HAP-1 (cell line): Measurements from ENCODE around the gene PRDX1.
A peak's percentile ranks its signal among the peaks of the same experiment; 100 is the strongest.

Experiments used
- DNase-seq, 2 experiments: peaks; one replicate each; pipeline ENCODE4 v3.0.0-alpha.2; 2016 to 2020; ENCODE audit warnings: low spot score in 2 of 2
- H3K27me3 ChIP-seq: fragments of 250-450 bp; sonication (Bioruptor Pico); 2 replicates; pipeline ENCODE4 v1.5.1; 2020; ENCODE audit warnings: low read depth, mild to moderate bottlenecking, moderate library complexity
- H3K36me3 ChIP-seq: fragments of 250-450 bp; sonication (Bioruptor Pico); replicated peaks from 2 replicates; pipeline ENCODE4 v1.5.1; 2020; ENCODE audit warnings: mild to moderate bottlenecking
- H3K4me1 ChIP-seq: fragments of 250-450 bp; sonication (Bioruptor Pico); 2 replicates; pipeline ENCODE4 v1.5.1; 2020; ENCODE audit warnings: mild to moderate bottlenecking
- H3K4me3 ChIP-seq: fragments of 250-450 bp; sonication (Bioruptor Pico); 2 replicates; pipeline ENCODE4 v1.5.1; 2020; ENCODE audit warnings: mild to moderate bottlenecking, moderate library complexity
- H3K9me3 ChIP-seq: fragments of 250-450 bp; sonication (Bioruptor Pico); 2 replicates; pipeline ENCODE4 v1.5.1; 2020; ENCODE audit warnings: mild to moderate bottlenecking, moderate library complexity
- in situ Hi-C: fragments of 300-500 bp; cut with MboI; formaldehyde crosslinking; loops from 3 replicates; pipeline ENCODE4 v1.14.3; 2020; ENCODE audit warnings: low sequenced_read_pairs, inconsistent platforms, mixed read lengths

Gene PRDX1

GRCh38 chr1:45550401-45551351 is 29.0 kb upstream of the PRDX1 start, which contains the start of gene AKR1A1:
Gene AKR1A1, plus strand, starts transcription at chr1:45550826. Its CDS starts 10,969 bp downstream, at chr1:45561795.
- H3K4me1 ChIP-seq: peaks cover 19% of the 10 kb centered on the region
- peaks cover 36% of the 10 kb centered on the region for H3K36me3 ChIP-seq
- in situ Hi-C loops: no loop called here
- no peaks in the 10 kb centered on the region for H3K27me3 ChIP-seq
- H3K9me3 ChIP-seq: no peaks in the 10 kb centered on the region
- peak; percentile 89 to 95 for DNase-seq
- H3K4me3 ChIP-seq: peak within 1 kb of the TSS; percentile 71

- Histone ChIP-seq H3K36me3 (no peaks in the 10 kb centered on the region), H3K9me3 (no peaks in the 10 kb centered on the region), H3K27me3 (no peaks in the 10 kb centered on the region), H3K4me3 (no peak overlapping the region), H3K4me1 (peaks cover 10% of the 10 kb centered on the region)
- in situ Hi-C loops: no loop called here
- no peak for DNase-seq
Measured at GRCh38 chr1:45545553-45546310, 24.0 kb upstream of the PRDX1 start.

DNA sequence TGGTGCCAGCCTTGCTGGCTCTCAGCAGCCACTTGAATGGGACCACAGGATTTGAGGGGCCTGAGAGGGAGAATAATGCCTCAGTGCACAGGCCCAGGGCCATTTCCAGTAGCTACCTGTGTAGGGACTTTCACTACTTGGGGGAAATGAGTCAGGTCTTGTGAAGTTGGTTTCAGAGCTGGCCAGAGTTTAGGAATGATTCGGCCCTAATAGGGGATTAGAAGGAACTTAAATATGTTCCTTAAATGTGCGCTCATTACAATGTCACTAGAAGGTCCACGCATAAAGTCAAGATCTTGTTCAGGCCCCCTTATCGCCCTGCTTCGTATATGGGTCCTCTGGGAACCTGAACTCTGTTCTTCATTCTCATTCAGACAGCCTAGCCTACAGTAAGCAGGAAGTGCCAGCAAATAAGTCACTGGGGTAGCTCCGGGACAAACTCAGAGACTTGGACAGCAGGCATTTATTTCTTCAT is 23.4 kb upstream of the PRDX1 start:
- in situ Hi-C loops: no loop called here
- no peak for DNase-seq
- Histone ChIP-seq H3K4me1 (peaks cover 5% of the 10 kb centered on the region; the same call in 1 of the 2 replicates), H3K36me3 (no peaks in the 10 kb centered on the region), H3K27me3 (no peaks in the 10 kb centered on the region), H3K4me3 (no peak overlapping the region), H3K9me3 (no peaks in the 10 kb centered on the region)

DNA sequence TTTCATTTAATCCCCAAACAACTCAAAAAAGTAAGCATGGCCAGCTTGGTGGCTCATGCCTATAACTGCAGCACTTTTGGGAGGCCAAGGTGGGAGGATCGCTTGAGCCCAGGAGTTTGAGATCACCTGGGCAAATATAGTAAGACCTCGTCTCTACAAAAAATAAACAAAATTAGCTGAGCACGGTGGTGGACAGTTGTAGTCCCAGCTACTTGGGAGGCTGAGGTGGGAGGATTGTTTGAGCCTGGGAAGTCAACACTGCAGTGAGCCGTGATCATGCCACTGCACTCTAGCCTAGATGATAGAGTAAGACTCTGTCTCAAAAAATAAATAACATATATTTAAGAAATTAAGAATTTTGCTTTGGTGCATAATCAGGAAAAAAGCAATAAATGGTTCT is 22.8 kb upstream of the PRDX1 start:
- H3K9me3 ChIP-seq: no peaks in the 10 kb centered on the region

GRCh38 chr1:45543581-45544417 is 22.1 kb upstream of the PRDX1 start:
- Histone ChIP-seq H3K4me1 (peaks cover 3% of the 10 kb centered on the region; the same call in 1 of the 2 replicates), H3K4me3 (no peak overlapping the region), H3K9me3 (no peaks in the 10 kb centered on the region), H3K27me3 (no peaks in the 10 kb centered on the region), H3K36me3 (no peaks in the 10 kb centered on the region)
- in situ Hi-C loops: no loop called here
- DNase-seq: no peak

More for the DNA sequence above, 22.8 kb upstream of the PRDX1 start:
- peaks cover 3% of the 10 kb centered on the region; the same call in 1 of the 2 replicates for H3K4me1 ChIP-seq
- DNase-seq: no peak
- H3K4me3 ChIP-seq: no peak overlapping the region
- H3K27me3 ChIP-seq: no peaks in the 10 kb centered on the region
- in situ Hi-C loops: no loop called here
- no peaks in the 10 kb centered on the region for H3K36me3 ChIP-seq

DNA sequence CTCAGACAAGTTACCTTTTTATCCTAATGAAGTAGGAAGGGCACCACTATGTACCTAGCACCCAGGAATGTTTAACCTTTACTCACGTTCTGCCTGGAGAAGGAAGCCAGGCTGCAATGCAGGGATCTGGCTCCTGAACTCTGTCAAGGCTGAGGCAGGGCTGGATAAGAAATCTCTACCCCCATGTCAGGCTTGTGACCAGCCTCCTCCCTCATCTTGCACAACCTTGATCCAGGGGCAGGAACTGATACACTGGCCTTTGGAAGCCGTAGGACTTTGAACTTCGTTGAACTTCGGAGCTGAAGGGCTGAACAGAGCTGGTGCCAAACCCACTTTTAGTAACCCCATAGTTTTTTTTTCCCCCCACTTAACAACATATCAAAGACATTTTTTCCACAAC is 20.9 kb upstream of the PRDX1 start:
- in situ Hi-C loops: no loop called here
- no peak overlapping the region for H3K4me3 ChIP-seq
- no peaks in the 10 kb centered on the region for H3K27me3 ChIP-seq
- H3K9me3 ChIP-seq: no peaks in the 10 kb centered on the region
- H3K36me3 ChIP-seq: no peaks in the 10 kb centered on the region
- peaks cover 3% of the 10 kb centered on the region; the same call in 1 of the 2 replicates for H3K4me1 ChIP-seq
- DNase-seq: no peak

DNA sequence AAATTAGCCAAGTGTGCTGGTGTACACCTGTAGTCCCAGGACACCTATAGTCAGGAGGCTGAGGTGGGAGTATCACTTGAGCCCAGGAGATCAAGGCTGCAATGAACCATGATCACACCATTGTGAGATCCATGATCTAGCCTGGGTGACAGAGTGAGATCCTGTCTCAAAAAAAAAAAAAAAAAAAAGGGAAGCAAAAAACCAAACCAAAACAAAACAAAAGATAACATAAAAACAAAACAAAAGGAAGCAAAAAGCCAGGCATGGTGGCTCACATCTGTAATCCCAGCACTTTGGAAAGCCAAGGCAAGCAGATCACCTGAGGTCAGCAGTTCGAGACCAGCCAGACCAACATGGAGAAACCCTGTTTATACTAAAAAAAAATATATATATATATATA is 19.5 kb upstream of the PRDX1 start:
- H3K27me3 ChIP-seq: no peaks in the 10 kb centered on the region
- no peaks in the 10 kb centered on the region for H3K36me3 ChIP-seq
- no peak overlapping the region for H3K4me3 ChIP-seq
- peaks cover 3% of the 10 kb centered on the region; the same call in 1 of the 2 replicates for H3K4me1 ChIP-seq
- no peaks in the 10 kb centered on the region for H3K9me3 ChIP-seq
- in situ Hi-C loops: no loop called here
- DNase-seq: no peak

GRCh38 chr1:45536886-45537285 is 15.2 kb upstream of the PRDX1 start:
- no peak for DNase-seq
- Histone ChIP-seq H3K4me1 (no peaks in the 10 kb centered on the region; the same call in 1 of the 2 replicates), H3K4me3 (no peak overlapping the region), H3K9me3 (no peaks in the 10 kb centered on the region), H3K27me3 (no peaks in the 10 kb centered on the region), H3K36me3 (no peaks in the 10 kb centered on the region)
- in situ Hi-C loops: no loop called here

DNA sequence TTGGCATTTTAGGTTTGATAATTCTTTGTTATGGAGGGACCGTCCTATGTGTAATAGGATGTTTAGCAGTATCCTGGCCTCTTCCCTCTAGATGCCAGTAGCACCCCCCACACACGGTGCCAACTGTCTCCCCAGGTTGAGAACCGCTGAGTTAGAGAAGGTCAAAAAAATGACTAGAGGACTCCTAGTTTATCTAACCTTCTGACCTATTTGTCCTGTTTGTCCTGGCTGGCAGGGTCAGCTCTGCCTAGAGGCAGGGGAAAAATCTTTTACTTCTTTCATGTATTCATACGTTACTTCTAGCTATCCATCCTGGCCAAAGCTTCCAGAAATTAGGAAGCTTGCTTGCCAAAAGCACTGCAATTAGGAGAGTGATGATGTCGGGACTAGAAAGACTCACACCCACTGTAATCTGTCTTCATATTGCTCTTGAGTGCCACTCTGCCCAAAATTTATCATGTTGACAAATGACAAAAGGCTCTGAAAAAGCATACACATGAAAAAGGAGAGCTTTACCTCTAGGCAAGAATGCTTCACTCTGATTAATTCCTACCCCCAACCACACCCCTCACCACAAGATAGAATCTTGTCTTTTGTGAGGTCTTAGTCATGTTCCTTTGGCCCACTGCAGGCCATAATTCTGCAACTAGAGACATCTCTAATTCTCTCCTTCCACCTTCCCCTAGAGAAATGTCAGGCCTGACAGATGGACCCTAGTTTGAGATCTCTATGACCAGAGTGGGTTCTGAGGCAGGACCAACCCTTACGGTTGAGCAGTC is 14.5 kb upstream of the PRDX1 start:
- Histone ChIP-seq H3K36me3 (no peaks in the 10 kb centered on the region), H3K4me3 (no peak overlapping the region), H3K4me1 (no peaks in the 10 kb centered on the region; the same call in 1 of the 2 replicates), H3K27me3 (no peaks in the 10 kb centered on the region), H3K9me3 (no peaks in the 10 kb centered on the region)
- DNase-seq: no peak
- in situ Hi-C loops: no loop called here

DNA sequence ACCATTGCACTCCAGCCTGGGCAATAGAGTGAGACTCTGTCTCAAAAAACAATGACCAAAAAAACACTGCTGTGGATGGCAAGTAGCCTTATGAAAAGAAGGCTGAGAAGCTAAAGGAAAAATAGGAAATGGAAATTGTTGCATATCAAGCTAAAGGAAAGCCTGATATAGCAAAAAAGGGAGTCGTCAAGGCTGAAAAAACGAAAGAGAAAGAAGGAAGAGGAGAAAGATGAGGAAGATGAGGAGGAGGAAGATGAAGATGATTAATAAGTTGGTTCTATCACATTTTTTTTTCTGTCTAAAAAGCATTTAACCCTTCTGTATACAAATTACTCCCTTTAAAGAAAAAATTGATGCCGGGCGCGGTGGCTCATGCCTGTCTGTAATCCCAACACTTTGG is 10.2 kb upstream of the PRDX1 start:
- in situ Hi-C loops: no loop called here
- Histone ChIP-seq H3K4me3 (no peak overlapping the region), H3K4me1 (peaks cover 18% of the 10 kb centered on the region)

DNA sequence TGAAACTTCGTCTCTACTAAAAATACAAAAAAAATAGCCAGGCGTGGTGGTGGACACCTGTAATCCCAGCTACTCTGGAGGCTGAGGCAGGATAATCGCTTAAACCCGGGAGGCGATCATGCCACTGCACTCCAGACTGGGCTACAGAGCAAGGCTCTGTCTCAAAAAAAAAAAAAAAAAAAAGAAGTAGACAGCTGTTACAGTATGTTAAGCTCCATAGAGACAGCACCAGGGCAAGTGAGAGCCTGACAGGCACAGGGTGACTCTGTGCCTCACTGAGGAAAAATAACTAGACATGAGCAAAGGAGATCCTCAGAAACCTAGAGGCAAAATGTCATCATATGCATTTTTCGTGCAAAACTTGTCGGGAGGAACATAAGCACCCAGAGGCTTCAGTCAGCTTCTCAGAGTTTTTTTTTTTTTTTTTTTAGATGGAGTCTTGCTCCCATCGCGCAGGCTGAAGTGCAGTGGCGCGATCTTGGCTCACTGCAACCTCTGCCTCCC is 9.0 kb upstream of the PRDX1 start:
- DNase-seq: no peak
- no peaks in the 10 kb centered on the region for H3K27me3 ChIP-seq
- peaks cover 27% of the 10 kb centered on the region for H3K4me1 ChIP-seq
- H3K36me3 ChIP-seq: no peaks in the 10 kb centered on the region
- in situ Hi-C loops: no loop called here
- H3K4me3 ChIP-seq: no peak overlapping the region
- no peaks in the 10 kb centered on the region for H3K9me3 ChIP-seq

More for the DNA sequence above, 10.2 kb upstream of the PRDX1 start:
- Histone ChIP-seq H3K9me3 (no peaks in the 10 kb centered on the region), H3K27me3 (no peaks in the 10 kb centered on the region), H3K36me3 (no peaks in the 10 kb centered on the region)
- no peak for DNase-seq

GRCh38 chr1:45526135-45526644 is 4.5 kb upstream of the PRDX1 start:
- in situ Hi-C loops: no loop called here
- no peaks in the 10 kb centered on the region for H3K27me3 ChIP-seq
- DNase-seq: no peak
- peaks cover 49% of the 10 kb centered on the region for H3K4me1 ChIP-seq
- no peak overlapping the region for H3K4me3 ChIP-seq
- H3K9me3 ChIP-seq: no peaks in the 10 kb centered on the region
- peaks cover 4% of the 10 kb centered on the region; the same call in 1 of the 2 replicates for H3K36me3 ChIP-seq
